SK-N-SH (cell line): Measurements from ENCODE around the gene ACYP2.
"Not testable (repeated sequence)": the region's sequence is repeated elsewhere in the genome, so short reads cannot be mapped to it uniquely, and the experiment has no call there.

Source experiments
- EP300 ChIP-seq, 2 experiments: IDR thresholded peaks; 2 replicates each; pipeline versions ENCODE4 v1.4.0 to v1.6.1; 2012; ENCODE audit warnings: borderline replicate concordance in 1 of 2, low read depth in 1 of 2, low read length in 1 of 2
- TF ChIP-seq, protein P1 (sequence below): fragments of 200-600 bp; sonication (generic); IDR thresholded peaks from 2 replicates; pipeline ENCODE4 v1.6.1; 2017; ENCODE audit warnings: antibody characterized with exemption, mild to moderate bottlenecking, moderate library complexity

DNA sequence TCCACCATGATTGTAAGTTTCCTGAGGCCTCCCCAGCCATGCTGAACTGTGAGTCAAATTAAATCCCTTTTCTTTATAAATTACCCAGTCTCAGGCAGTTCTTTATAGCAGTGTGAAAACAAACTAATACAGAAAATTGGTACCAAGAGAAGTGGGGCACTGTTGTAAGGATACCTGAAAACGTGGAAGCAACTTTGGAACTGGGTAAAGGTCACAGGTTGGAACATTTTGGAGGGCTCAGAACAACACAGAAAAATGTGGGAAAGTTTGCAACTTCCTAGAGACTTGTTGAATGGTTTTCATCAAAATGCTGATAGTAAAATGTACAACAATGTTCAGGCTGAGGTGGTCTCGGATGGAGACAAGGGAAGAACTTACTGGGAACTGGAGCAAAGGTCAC, 209.1 kb downstream of the ACYP2 start:
- TF ChIP-seq, protein P1, sequence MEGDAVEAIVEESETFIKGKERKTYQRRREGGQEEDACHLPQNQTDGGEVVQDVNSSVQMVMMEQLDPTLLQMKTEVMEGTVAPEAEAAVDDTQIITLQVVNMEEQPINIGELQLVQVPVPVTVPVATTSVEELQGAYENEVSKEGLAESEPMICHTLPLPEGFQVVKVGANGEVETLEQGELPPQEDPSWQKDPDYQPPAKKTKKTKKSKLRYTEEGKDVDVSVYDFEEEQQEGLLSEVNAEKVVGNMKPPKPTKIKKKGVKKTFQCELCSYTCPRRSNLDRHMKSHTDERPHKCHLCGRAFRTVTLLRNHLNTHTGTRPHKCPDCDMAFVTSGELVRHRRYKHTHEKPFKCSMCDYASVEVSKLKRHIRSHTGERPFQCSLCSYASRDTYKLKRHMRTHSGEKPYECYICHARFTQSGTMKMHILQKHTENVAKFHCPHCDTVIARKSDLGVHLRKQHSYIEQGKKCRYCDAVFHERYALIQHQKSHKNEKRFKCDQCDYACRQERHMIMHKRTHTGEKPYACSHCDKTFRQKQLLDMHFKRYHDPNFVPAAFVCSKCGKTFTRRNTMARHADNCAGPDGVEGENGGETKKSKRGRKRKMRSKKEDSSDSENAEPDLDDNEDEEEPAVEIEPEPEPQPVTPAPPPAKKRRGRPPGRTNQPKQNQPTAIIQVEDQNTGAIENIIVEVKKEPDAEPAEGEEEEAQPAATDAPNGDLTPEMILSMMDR = not testable (repeated sequence)
- TF ChIP-seq EP300 (IDR thresholded peaks at IDR 0.05; ENCODE audit: borderline replicate concordance in 1 of 2, low read depth in 1 of 2, low read length in 1 of 2) = not testable (repeated sequence)
